Suprapubic skin (tissue), 4 donors: ENCODE data around the gene TSPYL4. TPM values are rescaled to one million over a fixed set of nuclear protein-coding genes. Genes with fewer than 3 reads are reported as not detected.

ENCODE experiments used
- DNase-seq, 2 donors: peaks; one replicate each; pipeline ENCODE4 v3.0.0-alpha.2; 2019; ENCODE audit warnings: low spot score in 2 of 2
- H3K27ac ChIP-seq: fragments of 200-600 bp; sonication (generic); one replicate; pipeline ENCODE4 v1.5.1; 2019
- H3K27me3 ChIP-seq: fragments of 200-600 bp; sonication (generic); one replicate; pipeline ENCODE4 v1.5.1; 2019
- H3K36me3 ChIP-seq: fragments of 200-600 bp; sonication (generic); one replicate; pipeline ENCODE4 v1.5.1; 2019
- H3K4me1 ChIP-seq: fragments of 200-600 bp; sonication (generic); one replicate; pipeline ENCODE4 v1.5.1; 2019
- H3K4me3 ChIP-seq: fragments of 200-600 bp; sonication (generic); one replicate; pipeline ENCODE4 v1.5.1; 2019; ENCODE audit warnings: mild to moderate bottlenecking
- H3K9me3 ChIP-seq: fragments of 200-600 bp; sonication (generic); one replicate; pipeline ENCODE4 v1.5.1; 2019
- EP300 ChIP-seq: sonication (generic); formaldehyde crosslinking; IDR thresholded peaks from one replicate; pipeline ENCODE4 v1.6.1; 2017; ENCODE audit warnings: antibody characterized with exemption
- POLR2A ChIP-seq, 2 donors: fragments of 450-650 bp; IDR thresholded peaks; one replicate each; pipeline ENCODE4 v1.6.1; 2017; ENCODE audit warnings: antibody characterized with exemption in 2 of 2, mild to moderate bottlenecking in 2 of 2, moderate library complexity in 2 of 2
- POLR2AphosphoS5 ChIP-seq, 3 donors: sonication (generic); formaldehyde crosslinking; IDR thresholded peaks; one replicate each; pipeline ENCODE4 v1.6.1; 2017; ENCODE audit warnings: antibody characterized with exemption in 3 of 3
- WGBS: methylation state at CpG from one replicate; pipeline ENCODE4 v1.1.5; 2018; 5-methylcytosine and 5-hydroxymethylcytosine counted together
- total RNA-seq, 4 donors: library from RNA; depleted of rRNA; stranded (reverse); fragments of >200 nt; gene quantifications; one replicate each; pipeline ENCODE4 v1.1.0, GENCODE V29; 2016
- TF ChIP-seq, protein P1 (sequence below), 2 donors: fragments of 200-600 bp in 1 of 2; fragments of 450-650 bp in 1 of 2; sonication (generic) in 1 of 2; IDR thresholded peaks; one replicate each; pipeline ENCODE4 v1.5.1; 2016 to 2019; ENCODE audit warnings: antibody characterized with exemption in 2 of 2, mild to moderate bottlenecking in 1 of 2, moderate library complexity in 1 of 2

The TSPYL4 gene
- total RNA-seq, 4 donors from 2014 or later = 11.2 to 21.8 (median 16.7) TPM

DNA sequence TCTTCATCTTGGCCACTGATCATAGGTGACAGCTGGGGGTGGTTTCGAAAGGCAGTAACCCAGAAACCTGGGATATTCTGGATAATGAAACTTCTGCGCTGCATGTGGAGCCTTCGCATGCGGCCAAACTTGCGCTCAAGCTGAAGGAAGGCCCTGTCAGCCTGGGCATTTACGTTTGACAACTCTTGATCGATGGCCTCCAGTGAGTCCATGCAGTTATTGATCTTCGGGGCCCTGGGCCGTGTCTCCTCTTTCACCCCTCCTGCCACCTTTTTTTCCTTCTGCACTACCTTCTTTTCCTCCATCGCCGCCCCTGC, 729 bp downstream of the TSPYL4 start:
- no peak for TF ChIP-seq POLR2A (IDR thresholded peaks at IDR 0.05)
- TF ChIP-seq, protein P1, sequence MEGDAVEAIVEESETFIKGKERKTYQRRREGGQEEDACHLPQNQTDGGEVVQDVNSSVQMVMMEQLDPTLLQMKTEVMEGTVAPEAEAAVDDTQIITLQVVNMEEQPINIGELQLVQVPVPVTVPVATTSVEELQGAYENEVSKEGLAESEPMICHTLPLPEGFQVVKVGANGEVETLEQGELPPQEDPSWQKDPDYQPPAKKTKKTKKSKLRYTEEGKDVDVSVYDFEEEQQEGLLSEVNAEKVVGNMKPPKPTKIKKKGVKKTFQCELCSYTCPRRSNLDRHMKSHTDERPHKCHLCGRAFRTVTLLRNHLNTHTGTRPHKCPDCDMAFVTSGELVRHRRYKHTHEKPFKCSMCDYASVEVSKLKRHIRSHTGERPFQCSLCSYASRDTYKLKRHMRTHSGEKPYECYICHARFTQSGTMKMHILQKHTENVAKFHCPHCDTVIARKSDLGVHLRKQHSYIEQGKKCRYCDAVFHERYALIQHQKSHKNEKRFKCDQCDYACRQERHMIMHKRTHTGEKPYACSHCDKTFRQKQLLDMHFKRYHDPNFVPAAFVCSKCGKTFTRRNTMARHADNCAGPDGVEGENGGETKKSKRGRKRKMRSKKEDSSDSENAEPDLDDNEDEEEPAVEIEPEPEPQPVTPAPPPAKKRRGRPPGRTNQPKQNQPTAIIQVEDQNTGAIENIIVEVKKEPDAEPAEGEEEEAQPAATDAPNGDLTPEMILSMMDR (IDR thresholded peaks at IDR 0.05) = no peak
- TF ChIP-seq EP300 = no peak
- TF ChIP-seq POLR2AphosphoS5 (IDR thresholded peaks at IDR 0.05) = no peak
- H3K4me1 ChIP-seq = peaks cover 54% of the 10 kb centered on the region
- no peaks in the 10 kb centered on the region for H3K27me3 ChIP-seq
- WGBS = 25% methylated on average over 11 of the region's 11 CpGs
- peak overlapping the region; percentile 93 for H3K4me3 ChIP-seq
- no peaks in the 10 kb centered on the region for H3K9me3 ChIP-seq
- H3K27ac ChIP-seq = peak overlapping the region; percentile 90
- no peaks in the 10 kb centered on the region for H3K36me3 ChIP-seq
- no peak for DNase-seq

DNA sequence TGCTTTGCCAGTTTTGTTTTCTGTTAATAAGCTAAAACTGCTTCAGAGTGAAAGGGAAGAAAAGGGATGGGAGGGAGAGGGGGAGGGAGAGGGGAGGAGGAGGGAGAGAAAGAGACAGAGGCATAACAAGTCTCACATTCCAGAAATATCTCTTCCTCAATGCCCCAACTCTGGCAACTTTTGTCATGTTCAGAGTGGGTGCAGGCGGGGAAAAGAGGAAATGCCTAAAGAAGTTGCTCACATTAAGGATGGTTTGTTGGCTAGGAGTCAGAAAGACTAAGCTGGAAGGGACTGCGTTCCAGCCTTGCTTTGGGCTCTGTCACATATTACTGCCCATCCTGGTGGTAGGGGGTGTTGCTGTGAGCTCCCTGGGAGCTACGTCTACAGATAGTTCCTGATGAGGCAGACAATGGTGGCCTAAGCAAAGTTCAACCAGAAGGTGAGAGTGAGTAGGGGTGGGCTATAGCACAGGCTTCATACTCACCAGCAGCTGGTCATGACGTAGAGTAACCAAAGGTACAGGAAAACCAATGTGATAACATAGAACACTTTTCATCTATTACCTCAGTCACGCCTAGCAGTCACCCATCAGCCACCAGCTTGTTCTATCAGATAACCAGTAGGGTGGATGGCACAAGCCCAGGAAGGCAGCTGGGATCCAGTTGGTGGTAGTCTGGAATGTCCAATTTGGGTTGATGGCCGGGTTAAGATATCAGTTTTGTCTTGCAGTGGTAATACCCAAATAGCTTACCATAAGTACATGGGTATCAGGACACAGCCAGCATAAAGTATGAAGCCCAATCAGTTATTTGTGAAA, 2.1 kb downstream of the TSPYL4 start:
- WGBS = 67% methylated on average over 6 of the region's 6 CpGs
- DNase-seq = no peak
- no peak overlapping the region for H3K4me3 ChIP-seq
- no peaks in the 10 kb centered on the region for H3K27me3 ChIP-seq
- no peaks in the 10 kb centered on the region for H3K9me3 ChIP-seq
- no peak for TF ChIP-seq EP300
- no peak for TF ChIP-seq POLR2AphosphoS5 (IDR thresholded peaks at IDR 0.05)
- TF ChIP-seq POLR2A (IDR thresholded peaks at IDR 0.05) = no peak
- TF ChIP-seq, protein P1 (IDR thresholded peaks at IDR 0.05) = no peak
- no peak overlapping the region for H3K27ac ChIP-seq
- peaks cover 54% of the 10 kb centered on the region for H3K4me1 ChIP-seq
- no peaks in the 10 kb centered on the region for H3K36me3 ChIP-seq

DNA sequence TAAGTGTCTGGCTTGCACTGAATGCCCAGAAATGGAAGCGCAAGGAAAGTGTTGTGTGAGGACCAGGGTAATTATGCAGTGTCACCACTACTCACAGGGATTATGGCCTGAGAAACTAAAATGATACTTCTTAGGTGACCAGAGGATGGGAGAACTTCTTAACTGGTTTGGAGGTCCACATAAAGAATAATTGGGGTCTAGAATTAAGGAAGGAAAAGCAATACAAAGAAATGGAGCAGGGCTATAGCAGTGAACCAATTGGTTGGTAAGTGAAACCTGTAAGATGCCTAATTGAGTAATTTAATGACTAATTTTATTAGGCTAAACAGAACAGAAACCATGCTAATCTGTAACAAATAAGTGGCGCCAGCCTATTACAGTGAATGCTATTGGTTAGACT, 5.3 kb downstream of the TSPYL4 start:
- no peak overlapping the region for H3K27ac ChIP-seq
- TF ChIP-seq POLR2A (IDR thresholded peaks at IDR 0.05) (no peak), EP300 (no peak), POLR2AphosphoS5 (IDR thresholded peaks at IDR 0.05) (no peak)
- TF ChIP-seq, protein P1 (IDR thresholded peaks at IDR 0.05) = no peak
- H3K4me3 ChIP-seq = no peak overlapping the region
- 98% methylated on average over 2 of the region's 2 CpGs for WGBS
- H3K4me1 ChIP-seq = peaks cover 38% of the 10 kb centered on the region
- no peaks in the 10 kb centered on the region for H3K9me3 ChIP-seq
- DNase-seq = no peak
- no peaks in the 10 kb centered on the region for H3K27me3 ChIP-seq
- H3K36me3 ChIP-seq = no peaks in the 10 kb centered on the region

DNA sequence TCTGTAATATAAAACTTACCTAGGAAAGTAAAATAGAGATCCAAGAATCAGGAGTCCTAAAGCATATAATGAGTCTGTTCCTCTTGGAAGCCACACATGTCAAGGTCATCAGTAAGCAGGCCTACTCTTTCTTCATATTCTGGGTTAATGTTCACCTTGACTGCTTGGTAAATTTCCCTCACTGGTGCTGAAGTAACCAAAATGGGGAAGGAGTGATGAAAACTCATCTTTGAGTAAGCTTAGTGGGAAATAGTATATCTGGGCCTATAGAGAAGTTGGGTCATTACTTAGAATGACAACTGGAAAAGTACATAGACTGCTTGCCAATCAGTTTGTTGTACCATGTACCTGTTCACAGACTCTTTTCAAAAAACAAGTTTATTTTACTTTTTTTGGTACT, 6.6 kb downstream of the TSPYL4 start:
- TF ChIP-seq POLR2AphosphoS5 (IDR thresholded peaks at IDR 0.05) (no peak), EP300 (no peak), POLR2A (IDR thresholded peaks at IDR 0.05) (no peak)
- TF ChIP-seq, protein P1 (IDR thresholded peaks at IDR 0.05) = no peak
- Histone ChIP-seq H3K27me3 (no peaks in the 10 kb centered on the region), H3K36me3 (no peaks in the 10 kb centered on the region), H3K4me1 (peaks cover 28% of the 10 kb centered on the region), H3K4me3 (no peak overlapping the region), H3K9me3 (no peaks in the 10 kb centered on the region), H3K27ac (no peak overlapping the region)
- no peak for DNase-seq

DNA sequence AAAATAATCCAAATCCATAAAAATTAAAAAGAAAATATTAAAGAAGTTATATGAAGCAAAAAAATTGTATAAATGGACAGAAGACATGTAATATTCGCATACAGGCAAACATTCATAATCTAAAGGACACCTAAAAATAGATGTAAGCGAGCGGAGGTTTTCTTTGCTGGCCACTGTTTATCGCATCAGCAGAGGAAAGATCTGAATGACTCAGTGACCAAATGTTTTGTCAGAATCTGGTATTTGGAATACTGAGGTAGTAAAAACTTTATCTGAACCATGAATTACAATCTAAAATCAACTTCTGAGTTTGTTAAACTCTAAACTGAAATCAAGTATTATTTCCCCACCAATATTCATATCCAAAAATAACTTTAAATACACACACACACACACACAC, 7.8 kb downstream of the TSPYL4 start:
- TF ChIP-seq EP300 = no peak
- no peak for TF ChIP-seq POLR2AphosphoS5 (IDR thresholded peaks at IDR 0.05)
- TF ChIP-seq, protein P1 (IDR thresholded peaks at IDR 0.05) = no peak
- no peak for TF ChIP-seq POLR2A (IDR thresholded peaks at IDR 0.05)
- no peak for DNase-seq
- Histone ChIP-seq H3K36me3 (no peaks in the 10 kb centered on the region), H3K4me1 (peaks cover 16% of the 10 kb centered on the region), H3K27me3 (no peaks in the 10 kb centered on the region), H3K27ac (no peak overlapping the region), H3K4me3 (no peak overlapping the region), H3K9me3 (no peaks in the 10 kb centered on the region)
- 96% methylated on average over 4 of the region's 4 CpGs for WGBS
